Stomach smooth muscle (tissue), 2 donors: ENCODE results near the gene TMCC1.
"Not testable (repeated sequence)": the region's sequence is repeated elsewhere in the genome, so short reads cannot be mapped to it uniquely, and the experiment has no call there.

ENCODE experiments used
- H3K27ac ChIP-seq: one replicate; pipeline ENCODE4 v1.7.0; 2013; ENCODE audit warnings: mild to moderate bottlenecking, low read length, inconsistent platforms
- H3K27me3 ChIP-seq, 2 donors: one replicate each; pipeline ENCODE4 v1.7.0; 2013; ENCODE audit warnings: low read length in 2 of 2; ENCODE audit not compliant: insufficient read depth in 2 of 2, control insufficient read depth in 1 of 2
- H3K36me3 ChIP-seq, 2 donors: one replicate each; pipeline ENCODE4 v1.7.0; 2013; ENCODE audit warnings: low read length in 2 of 2; ENCODE audit not compliant: control insufficient read depth in 2 of 2, insufficient read depth in 2 of 2
- H3K4me1 ChIP-seq: one replicate; pipeline ENCODE4 v1.7.0; 2013; ENCODE audit warnings: low read length; ENCODE audit not compliant: control insufficient read depth, insufficient read depth
- H3K4me3 ChIP-seq, 2 donors: one replicate each; pipeline ENCODE4 v1.7.0; 2013; ENCODE audit warnings: low read length in 2 of 2
- H3K9ac ChIP-seq, 2 donors: one replicate each; pipeline ENCODE4 v1.7.0; 2013; ENCODE audit warnings: low read length in 2 of 2, mild to moderate bottlenecking in 1 of 2
- H3K9me3 ChIP-seq, 2 donors: one replicate each; pipeline ENCODE4 v1.7.0; 2013; ENCODE audit warnings: low read length in 2 of 2; ENCODE audit not compliant: control insufficient read depth in 2 of 2
- donor health status: healthy.
- donor health status: Pancreatic carcinoma.

Gene TMCC1

DNA sequence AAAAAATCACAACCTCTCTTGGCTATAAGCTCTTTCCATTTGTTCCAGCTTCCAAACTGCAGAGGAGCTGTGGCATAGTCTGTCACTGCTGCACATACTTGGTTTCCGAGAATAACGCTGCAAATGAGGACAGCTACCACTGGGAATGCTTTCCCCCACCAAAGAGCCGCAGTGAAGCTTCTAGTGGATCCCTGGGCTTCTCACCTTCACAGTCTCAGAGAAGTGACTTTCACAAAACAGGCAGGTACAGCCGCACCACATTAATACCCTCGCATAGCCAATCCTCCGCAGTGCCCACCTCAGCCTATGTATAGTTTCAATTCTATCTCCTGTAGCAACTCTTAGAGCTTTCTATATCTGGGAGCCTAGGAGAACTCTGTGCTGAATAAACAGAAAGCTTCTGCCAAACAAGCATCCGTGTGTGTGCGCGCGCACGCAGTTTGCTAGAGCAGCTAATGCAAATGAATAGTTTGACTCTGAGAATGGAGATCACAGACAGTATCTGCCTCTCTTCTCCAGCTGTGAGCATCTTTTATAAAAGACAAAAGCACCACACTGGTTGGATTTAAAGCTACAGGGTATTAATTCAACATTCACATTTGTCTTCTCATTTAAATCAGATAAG, 205.1 kb downstream of the TMCC1 start:
- Histone ChIP-seq H3K27me3 (no peaks in the 10 kb centered on the region), H3K9ac (peak overlapping the region; percentile 20 to 43), H3K9me3 (no peaks in the 10 kb centered on the region), H3K4me1 (peaks cover 5% of the 10 kb centered on the region), H3K27ac (peak overlapping the region; percentile 42), H3K4me3 (peak overlapping the region; percentile 52 to 71), H3K36me3 (no peaks in the 10 kb centered on the region)

DNA sequence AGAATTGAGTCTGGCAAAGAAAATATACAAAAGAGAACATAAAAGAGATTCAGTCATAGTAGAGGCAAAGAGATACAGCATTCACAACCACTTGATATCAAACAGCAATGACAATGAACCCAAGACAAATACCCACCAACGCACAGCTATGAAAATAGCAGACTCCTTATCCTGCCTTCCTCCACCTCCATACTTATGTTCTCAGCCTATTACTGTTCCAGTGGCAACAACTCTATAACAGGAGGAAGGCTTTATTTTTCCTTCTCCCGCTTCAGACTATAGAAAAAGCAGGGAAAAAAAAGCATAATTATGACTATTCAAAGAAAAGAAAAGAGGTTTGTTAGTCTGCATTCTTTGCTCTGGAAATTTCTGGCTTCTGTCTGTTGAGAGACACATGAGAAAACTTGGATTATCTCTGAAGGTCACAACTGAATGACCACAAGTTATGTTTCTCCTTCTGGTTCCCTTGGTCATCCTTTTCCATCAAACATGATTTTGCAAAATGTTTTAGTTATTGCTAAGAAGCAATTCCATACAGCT, 205.9 kb downstream of the TMCC1 start:
- no peaks in the 10 kb centered on the region for H3K36me3 ChIP-seq
- H3K4me1 ChIP-seq, result peaks cover 5% of the 10 kb centered on the region
- no peaks in the 10 kb centered on the region for H3K27me3 ChIP-seq
- H3K27ac ChIP-seq, result no peak overlapping the region
- peak overlapping the region; percentile 4 to 52 for H3K4me3 ChIP-seq
- no peak overlapping the region for H3K9ac ChIP-seq
- H3K9me3 ChIP-seq, result no peaks in the 10 kb centered on the region

DNA sequence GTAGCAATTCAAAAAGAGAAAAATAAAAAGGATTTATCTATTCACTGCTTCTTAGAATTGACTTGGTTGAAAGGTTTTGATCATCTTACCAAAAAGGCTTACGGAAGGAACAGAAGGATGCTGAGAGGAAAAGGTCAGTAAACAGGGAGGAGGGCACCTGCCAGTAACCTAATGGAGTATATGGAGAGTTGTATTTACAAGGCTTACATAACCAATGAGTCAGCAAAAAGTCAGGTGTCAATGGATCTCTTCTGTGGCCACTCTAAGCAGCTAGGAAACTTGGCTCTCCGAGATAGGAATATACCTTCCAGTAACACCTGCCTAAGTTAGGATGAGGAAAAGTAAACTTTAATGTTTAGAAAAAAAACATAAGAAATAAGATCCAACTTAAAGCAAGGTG, 206.6 kb downstream of the TMCC1 start:
- Histone ChIP-seq H3K4me1 (peaks cover 5% of the 10 kb centered on the region), H3K9me3 (no peaks in the 10 kb centered on the region), H3K27me3 (no peaks in the 10 kb centered on the region), H3K4me3 (no peak overlapping the region), H3K9ac (no peak overlapping the region), H3K27ac (no peak overlapping the region), H3K36me3 (no peaks in the 10 kb centered on the region)

DNA sequence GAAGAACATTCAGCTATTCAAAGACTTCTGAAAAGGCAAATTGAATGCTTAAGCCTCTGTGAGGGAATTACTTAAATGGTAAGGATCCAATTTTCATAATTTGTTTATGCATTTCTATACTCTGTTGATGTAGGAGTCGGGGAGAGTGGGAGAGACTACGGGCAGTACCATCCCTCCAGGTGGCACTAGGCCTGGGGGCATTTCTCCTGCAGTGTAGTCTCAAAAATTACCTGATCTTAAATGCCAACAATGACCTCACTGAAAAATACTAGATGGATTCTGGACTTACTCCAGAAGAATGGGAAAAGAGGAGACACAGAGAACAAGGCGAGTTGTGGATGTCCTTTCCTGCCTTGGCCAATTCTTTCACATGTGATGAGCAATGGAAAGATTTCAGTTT, 209.2 kb downstream of the TMCC1 start:
- Histone ChIP-seq H3K36me3 (no peaks in the 10 kb centered on the region), H3K9me3 (no peaks in the 10 kb centered on the region), H3K9ac (no peak overlapping the region), H3K27me3 (no peaks in the 10 kb centered on the region), H3K27ac (no peak overlapping the region), H3K4me1 (peaks cover 5% of the 10 kb centered on the region), H3K4me3 (no peak overlapping the region)

DNA sequence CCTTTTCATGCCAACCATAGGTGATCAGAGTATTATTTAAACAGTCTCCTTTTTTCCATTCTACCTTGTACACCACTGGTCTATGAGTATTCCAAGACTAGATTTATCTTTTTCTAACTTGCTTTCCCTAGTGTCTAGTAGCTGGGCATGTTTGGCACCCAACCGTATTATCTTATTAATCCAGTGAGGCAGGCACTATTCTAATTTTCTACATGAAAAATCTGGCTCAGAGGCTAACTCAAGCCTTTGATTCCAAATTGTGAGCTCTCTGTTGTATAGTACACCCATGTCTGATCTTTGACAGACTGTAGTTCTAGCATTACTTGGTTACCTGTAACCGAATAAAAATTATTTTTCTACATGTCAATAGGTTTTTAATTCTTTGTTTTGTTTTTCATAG, 210.3 kb downstream of the TMCC1 start:
- Histone ChIP-seq H3K4me1 (no peaks in the 10 kb centered on the region), H3K9me3 (no peaks in the 10 kb centered on the region), H3K27ac (no peak overlapping the region), H3K27me3 (no peaks in the 10 kb centered on the region), H3K36me3 (no peaks in the 10 kb centered on the region), H3K4me3 (no peak overlapping the region), H3K9ac (no peak overlapping the region)

DNA sequence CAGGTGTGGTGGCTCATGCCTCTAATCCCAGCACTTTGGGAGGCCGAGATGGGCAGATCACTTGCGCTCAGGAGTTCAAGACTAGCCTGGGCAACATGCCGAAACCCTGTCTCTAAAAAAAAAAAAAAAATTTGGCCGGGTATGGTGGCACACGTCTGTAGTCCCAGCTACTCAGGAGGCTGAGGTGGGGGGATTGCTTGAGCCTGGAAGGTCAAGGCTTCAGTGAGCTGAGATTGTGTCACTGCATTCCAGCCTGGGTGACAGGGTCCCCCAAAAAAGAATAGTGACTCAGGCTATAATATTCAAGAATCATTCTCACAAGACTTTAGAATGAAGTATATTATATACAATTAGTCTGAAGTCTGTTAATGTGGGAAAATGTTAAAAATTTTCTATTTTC, 216.5 kb downstream of the TMCC1 start:
- H3K9me3 ChIP-seq, result no peaks in the 10 kb centered on the region
- no peaks in the 10 kb centered on the region for H3K27me3 ChIP-seq
- H3K4me1 ChIP-seq, result no peaks in the 10 kb centered on the region
- no peaks in the 10 kb centered on the region for H3K36me3 ChIP-seq
- H3K4me3 ChIP-seq, result no peak overlapping the region
- no peak overlapping the region for H3K27ac ChIP-seq
- H3K9ac ChIP-seq, result no peak overlapping the region

DNA sequence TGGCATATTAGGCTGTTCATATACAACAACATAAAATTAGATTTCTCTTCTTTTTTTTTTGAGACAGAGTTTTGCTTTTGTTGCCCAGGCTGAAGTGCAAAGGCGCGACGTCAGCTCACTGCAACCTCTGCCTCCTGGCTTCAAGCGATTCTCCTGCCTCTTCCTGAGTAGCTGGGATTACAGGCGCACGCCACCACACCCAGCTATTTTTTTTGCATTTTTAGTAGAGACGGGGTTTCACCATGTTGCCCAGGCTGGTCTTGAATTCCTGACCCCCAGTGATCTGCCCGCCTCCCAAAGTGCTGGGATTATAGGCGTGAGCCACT, 218.8 kb downstream of the TMCC1 start:
- not testable (repeated sequence) for H3K27ac ChIP-seq, H3K9me3 ChIP-seq, H3K27me3 ChIP-seq, H3K4me3 ChIP-seq, H3K9ac ChIP-seq, H3K4me1 ChIP-seq
- peaks cover 9 to 11% of the 10 kb centered on the region in 2 donors for H3K36me3 ChIP-seq

DNA sequence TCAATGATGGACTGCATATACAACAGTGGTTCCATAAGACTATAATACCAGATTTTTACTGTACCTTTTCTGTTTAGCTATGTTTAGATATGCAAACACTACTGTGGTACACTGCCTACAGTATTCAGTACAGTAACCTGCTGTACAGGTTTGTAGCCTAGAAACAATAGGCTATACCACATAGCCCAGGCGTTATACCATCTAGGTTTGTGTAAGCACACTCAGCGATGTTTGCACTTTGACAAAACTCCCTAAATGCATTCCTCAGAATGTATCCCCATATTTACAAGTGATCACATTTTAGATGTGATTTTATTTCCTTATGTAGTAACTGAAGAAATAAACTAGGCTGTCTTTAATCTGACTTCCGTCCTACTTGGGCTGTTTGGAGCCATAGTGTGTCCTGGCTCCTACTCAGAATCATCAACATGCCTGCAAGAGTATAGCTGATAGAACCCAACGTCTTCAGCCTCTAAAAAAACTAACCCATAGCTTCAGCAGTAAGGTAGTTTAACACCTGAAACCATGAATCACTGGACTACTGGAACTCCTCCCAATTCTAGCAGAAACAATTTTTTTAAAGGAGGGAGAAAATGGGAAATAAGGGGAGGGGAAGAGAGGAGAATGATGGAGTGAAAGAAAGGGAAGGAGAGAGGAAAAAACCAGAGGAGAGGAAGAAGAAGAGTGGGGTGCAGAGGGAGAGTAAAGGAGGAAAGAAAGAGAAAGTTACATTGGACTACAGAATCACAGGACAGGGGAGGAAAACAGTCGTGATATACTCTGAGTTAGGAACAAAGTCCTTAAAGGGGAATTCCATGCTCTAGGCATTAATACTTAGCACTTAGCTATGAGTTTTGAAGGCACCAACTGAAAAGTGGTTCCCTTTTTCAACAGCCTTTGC, 219.4 kb downstream of the TMCC1 start:
- no peaks in the 10 kb centered on the region for H3K9me3 ChIP-seq
- H3K9ac ChIP-seq, result no peak overlapping the region
- H3K4me3 ChIP-seq, result no peak overlapping the region
- peaks cover 9 to 11% of the 10 kb centered on the region in 2 donors for H3K36me3 ChIP-seq
- no peaks in the 10 kb centered on the region for H3K27me3 ChIP-seq
- no peaks in the 10 kb centered on the region for H3K4me1 ChIP-seq
- H3K27ac ChIP-seq, result no peak overlapping the region

DNA sequence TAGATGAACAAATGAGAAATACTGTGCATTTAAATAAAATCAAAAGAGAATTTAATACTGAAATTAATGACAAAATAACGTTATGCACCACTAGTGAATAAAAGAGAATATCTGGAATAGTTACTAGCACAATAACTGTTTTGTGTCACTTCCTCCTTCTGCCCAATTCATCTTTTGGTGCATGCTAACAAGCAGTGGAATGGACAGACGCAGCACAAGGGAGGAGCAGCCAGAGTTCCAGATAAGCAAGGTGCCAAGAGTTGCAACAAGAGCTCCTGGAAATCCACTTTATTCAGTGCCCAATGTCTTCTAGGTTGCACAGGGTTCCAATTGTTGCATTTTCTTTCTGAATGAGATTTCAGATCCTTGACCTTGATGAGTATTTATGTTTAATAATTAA, 220.5 kb downstream of the TMCC1 start:
- Histone ChIP-seq H3K27ac (no peak overlapping the region), H3K36me3 (peaks cover 9 to 11% of the 10 kb centered on the region in 2 donors), H3K27me3 (no peaks in the 10 kb centered on the region), H3K4me3 (no peak overlapping the region), H3K4me1 (no peaks in the 10 kb centered on the region), H3K9me3 (no peaks in the 10 kb centered on the region), H3K9ac (no peak overlapping the region)

DNA sequence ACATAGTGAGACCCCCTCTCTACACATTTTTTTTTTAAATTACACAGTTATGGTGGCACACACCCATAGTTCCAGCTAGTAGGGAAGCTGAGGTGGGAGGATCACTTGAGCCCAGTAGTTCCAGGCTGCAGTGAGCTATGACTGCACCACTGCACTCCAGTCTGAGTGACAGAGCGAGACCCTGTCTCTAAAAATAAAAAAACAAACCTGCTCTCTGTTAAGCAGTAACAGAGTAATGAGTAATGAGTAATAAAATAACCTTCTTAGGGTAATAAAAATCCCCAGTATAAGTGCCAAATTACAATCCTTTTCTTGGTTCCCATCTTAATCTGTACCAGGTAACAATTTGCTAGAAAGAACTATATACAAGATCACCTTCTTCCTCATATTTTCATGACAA, 221.1 kb downstream of the TMCC1 start:
- H3K9ac ChIP-seq, result no peak overlapping the region
- no peaks in the 10 kb centered on the region for H3K4me1 ChIP-seq
- H3K27me3 ChIP-seq, result no peaks in the 10 kb centered on the region
- H3K27ac ChIP-seq, result no peak overlapping the region
- no peaks in the 10 kb centered on the region for H3K9me3 ChIP-seq
- H3K36me3 ChIP-seq, result peaks cover 9 to 11% of the 10 kb centered on the region in 2 donors
- no peak overlapping the region for H3K4me3 ChIP-seq
